Ammon's horn (tissue), 1 donor: Measurements from ENCODE around the gene PLAAT3.
"Not testable (repeated sequence)": the region's sequence is repeated elsewhere in the genome, so short reads cannot be mapped to it uniquely, and the experiment has no call there.

Source experiments
- DNase-seq: peaks from one replicate; pipeline ENCODE4 v3.0.0-alpha.2; 2016; ENCODE audit warnings: low spot score

Gene PLAAT3

GRCh38 chr11:63537293-63538101, 76.7 kb downstream of the PLAAT3 start:
- peak; percentile 85 for DNase-seq

GRCh38 chr11:63536669-63537292, 77.5 kb downstream of the PLAAT3 start, which contains the start of gene PLAAT4:
TSS of gene PLAAT4 (plus strand) at chr11:63536808. CDS start at chr11:63536869, 61 bp downstream.
- peak; percentile 81 for DNase-seq

GRCh38 chr11:63535734-63536133, 78.5 kb downstream of the PLAAT3 start:
- no peak for DNase-seq

- no peak for DNase-seq
These were observed 79.3 kb downstream of the PLAAT3 start for GRCh38 chr11:63534895-63535461.

DNA sequence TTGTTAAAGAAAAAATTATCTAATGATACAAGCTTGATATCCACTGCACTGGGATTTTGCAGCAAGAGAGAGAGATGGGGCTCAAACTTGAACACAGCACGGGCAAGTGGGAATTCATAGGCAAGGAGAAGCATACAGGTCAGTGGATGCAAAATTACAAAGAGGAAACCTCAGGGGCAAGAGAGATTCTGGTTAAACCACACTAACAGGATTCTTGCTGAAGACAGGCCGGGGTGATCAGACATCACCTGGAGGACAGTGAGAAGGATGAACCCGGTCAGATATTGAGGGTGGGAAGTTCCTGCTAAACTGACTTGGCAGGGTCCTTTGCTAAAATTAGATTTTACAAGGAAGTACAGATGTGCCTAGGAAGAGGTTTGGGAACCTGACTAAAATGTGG, 80.2 kb downstream of the PLAAT3 start:
- no peak for DNase-seq

DNA sequence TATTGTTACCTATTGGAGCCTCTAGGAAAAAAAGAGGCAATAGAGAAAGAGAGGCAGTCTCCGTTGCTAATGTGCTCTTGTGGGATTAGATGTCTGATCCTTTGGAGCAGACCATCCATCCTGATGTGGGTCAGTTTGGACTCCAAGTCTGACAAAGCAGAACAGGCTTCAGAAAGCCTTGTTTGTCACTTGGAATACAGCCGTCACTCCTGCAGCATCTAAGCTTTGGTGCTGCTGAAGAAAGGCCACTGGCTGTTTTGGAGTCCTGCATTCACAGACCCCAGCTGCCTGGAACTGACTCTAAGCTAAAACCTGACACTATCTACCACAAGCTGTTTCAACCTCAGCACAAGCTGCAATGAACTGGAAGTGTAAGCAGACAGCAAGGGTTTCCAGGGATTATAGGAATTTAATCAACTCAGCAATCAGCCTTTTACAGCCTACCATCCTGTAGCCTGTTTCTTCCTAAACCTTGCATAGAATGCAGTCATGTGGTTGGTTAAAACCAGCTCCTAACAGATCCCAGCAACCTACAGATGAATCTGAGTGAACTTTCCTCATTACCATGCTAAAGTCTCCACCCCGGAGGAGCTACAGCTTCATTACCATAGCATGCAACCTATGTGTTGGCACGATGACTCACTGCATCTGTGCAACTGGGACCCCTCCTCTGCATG, 81.3 kb downstream of the PLAAT3 start:
- DNase-seq: no peak

DNA sequence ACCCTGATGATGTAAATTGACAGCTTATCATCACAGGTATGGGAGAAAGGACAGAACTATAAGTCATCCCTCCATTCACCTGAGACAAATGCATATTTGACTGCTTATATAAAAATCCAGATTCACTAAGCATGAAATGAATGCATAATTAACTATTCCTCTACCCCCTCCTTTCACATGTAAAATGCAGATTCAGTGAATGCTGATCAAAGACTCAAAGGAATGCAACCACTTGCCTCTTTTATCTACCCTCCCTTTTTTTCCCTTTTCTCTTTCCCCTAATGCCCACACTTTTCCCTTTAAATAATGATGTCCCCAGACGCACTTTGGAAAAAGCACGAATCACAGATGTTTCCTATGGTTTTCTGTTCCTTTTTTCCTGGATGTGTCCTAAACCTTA, 82.1 kb downstream of the PLAAT3 start:
- DNase-seq: no peak

GRCh38 chr11:63531074-63531792, 83.0 kb downstream of the PLAAT3 start:
- DNase-seq: not testable (repeated sequence)

DNA sequence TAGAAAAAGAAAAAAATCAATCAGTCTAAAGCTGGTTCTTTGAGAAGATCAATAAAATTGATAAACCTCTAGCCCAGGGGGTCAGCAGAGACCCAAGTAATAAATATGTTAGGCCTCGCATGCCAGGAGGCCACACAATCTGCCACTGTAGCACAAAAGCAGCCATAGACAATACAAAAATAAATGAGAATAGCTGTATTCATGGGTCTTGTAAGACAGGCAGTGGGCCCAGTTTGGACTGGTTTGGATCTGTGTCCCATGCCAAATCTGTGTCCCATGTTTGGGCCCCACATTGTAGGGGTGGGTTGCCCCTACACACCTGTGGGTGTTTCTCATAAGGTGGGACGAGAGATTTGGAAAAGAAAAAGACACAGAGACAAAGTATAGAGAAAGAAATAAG, 84.2 kb downstream of the PLAAT3 start:
- peak; percentile 67 for DNase-seq

- DNase-seq: not testable (repeated sequence)
These were observed 84.9 kb downstream of the PLAAT3 start for GRCh38 chr11:63529373-63529772.

GRCh38 chr11:63528729-63529278, 85.4 kb downstream of the PLAAT3 start:
- not testable (repeated sequence) for DNase-seq

- not testable (repeated sequence) for DNase-seq
These were observed 86.1 kb downstream of the PLAAT3 start for GRCh38 chr11:63528156-63528555.

- DNase-seq: no peak
These were observed 86.6 kb downstream of the PLAAT3 start for GRCh38 chr11:63527667-63528066.
